AG08395 (cell line): ENCODE results near the gene SFTPD.

Experiments
- DNase-seq: peaks from one replicate; pipeline ENCODE4 v3.0.0; 2012; ENCODE audit warnings: mixed read lengths, low spot score

SFTPD gene

GRCh38 chr10:79944428-79945395 is 4.2 kb downstream of the SFTPD start:
- no peak for DNase-seq

- no peak for DNase-seq
Observed at GRCh38 chr10:79943871-79944270, 5.0 kb downstream of the SFTPD start.

- DNase-seq = no peak
Observed at GRCh38 chr10:79942261-79943185, 6.4 kb downstream of the SFTPD start.

GRCh38 chr10:79941585-79942210 is 7.2 kb downstream of the SFTPD start:
- no peak for DNase-seq

GRCh38 chr10:79941146-79941545 is 7.8 kb downstream of the SFTPD start:
- no peak for DNase-seq

- DNase-seq = no peak
Observed at GRCh38 chr10:79940431-79940830, 8.5 kb downstream of the SFTPD start.

GRCh38 chr10:79939969-79940368 is 8.9 kb downstream of the SFTPD start:
- no peak for DNase-seq

- DNase-seq = no peak
Observed at GRCh38 chr10:79938728-79939406, 10.0 kb downstream of the SFTPD start.

GRCh38 chr10:79937701-79938151 is 11.2 kb downstream of the SFTPD start:
- no peak for DNase-seq

- DNase-seq = no peak
Observed at GRCh38 chr10:79936625-79937615, 12.0 kb downstream of the SFTPD start.

- no peak for DNase-seq
Observed at GRCh38 chr10:79933961-79934360, 14.9 kb downstream of the SFTPD start.

- DNase-seq = no peak
Observed at GRCh38 chr10:79932841-79933379, 16.0 kb downstream of the SFTPD start.

- no peak for DNase-seq
Observed at GRCh38 chr10:79932307-79932706, 16.6 kb downstream of the SFTPD start.

GRCh38 chr10:79930751-79931150 is 18.2 kb downstream of the SFTPD start:
- DNase-seq = no peak

GRCh38 chr10:79930267-79930666 is 18.6 kb downstream of the SFTPD start:
- DNase-seq = no peak

- DNase-seq = peak; percentile 79
Observed at GRCh38 chr10:79929409-79929904, 19.4 kb downstream of the SFTPD start.

- DNase-seq = no peak
Observed at GRCh38 chr10:79928028-79928583, 20.8 kb downstream of the SFTPD start.

- DNase-seq = no peak
Observed at GRCh38 chr10:79927111-79927828, 21.6 kb downstream of the SFTPD start.

- peak; percentile 0 for DNase-seq
Observed at GRCh38 chr10:79926037-79926436, 22.9 kb downstream of the SFTPD start.
